Nephron progenitor cell (in vitro differentiated cells): Measurements from ENCODE around the gene SLC8A1.

ENCODE experiments used
- DNase-seq: peaks from one replicate; pipeline ENCODE4 v3.0.0; 2021
- H3K27ac Mint-ChIP-seq: 2 replicates; pipeline ENCODE4 v1.8.0; 2021; ENCODE audit warnings: mild to moderate bottlenecking, moderate library complexity, mixed read lengths
- H3K27me3 Mint-ChIP-seq: 2 replicates; pipeline ENCODE4 v1.8.0; 2021; ENCODE audit warnings: mild to moderate bottlenecking, low read depth, mixed read lengths; ENCODE audit not compliant: poor library complexity
- H3K36me3 Mint-ChIP-seq: 2 replicates; pipeline ENCODE4 v1.8.0; 2021; ENCODE audit warnings: low read depth, mixed read lengths
- H3K4me1 Mint-ChIP-seq: 2 replicates; pipeline ENCODE4 v1.8.0; 2021; ENCODE audit warnings: mixed read lengths
- H3K4me3 Mint-ChIP-seq: 2 replicates; pipeline ENCODE4 v1.8.0; 2021; ENCODE audit warnings: mild to moderate bottlenecking, moderate library complexity, mixed read lengths
- H3K9me3 Mint-ChIP-seq: 2 replicates; pipeline ENCODE4 v1.8.0; 2021; ENCODE audit warnings: mild to moderate bottlenecking, moderate library complexity, mixed read lengths
- TF ChIP-seq, protein P1 (sequence below): fragments of 200-600 bp; sonication (generic); IDR thresholded peaks from 2 replicates; pipeline ENCODE4 v1.5.0; 2021; ENCODE audit warnings: antibody characterized with exemption

Gene SLC8A1

DNA sequence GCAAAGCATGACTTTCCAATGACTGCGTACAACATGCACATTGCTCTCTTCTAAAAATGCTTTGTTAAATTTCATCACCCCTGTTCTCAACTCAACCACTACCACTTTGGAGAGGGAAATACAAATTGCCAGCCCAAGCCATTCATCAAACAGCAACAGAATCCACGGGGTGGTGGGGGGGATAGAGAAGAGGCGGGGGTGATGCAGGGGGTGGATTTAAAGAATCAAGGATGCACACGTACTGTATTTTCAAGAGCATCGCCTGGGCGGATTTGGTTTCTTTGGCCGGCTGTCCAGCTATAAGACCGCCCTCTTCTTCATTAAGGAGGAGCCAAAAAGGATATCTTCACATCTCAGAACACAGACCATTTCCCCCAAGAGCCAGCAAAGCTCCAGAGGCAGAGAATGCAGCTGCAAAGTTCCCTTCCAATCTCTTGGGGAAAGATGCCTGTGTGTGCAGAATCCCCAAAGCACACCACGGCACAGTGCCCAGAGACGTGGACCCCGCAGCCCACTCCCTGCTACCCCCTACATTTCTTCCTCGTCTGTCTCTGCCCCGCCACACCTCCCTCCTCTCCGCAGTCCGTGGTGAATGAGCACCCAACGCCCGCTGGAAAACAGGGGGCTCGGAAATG lies 977 bp downstream of the SLC8A1 start:
- no peak overlapping the region for H3K27ac Mint-ChIP-seq
- H3K4me3 Mint-ChIP-seq = peak overlapping the region; percentile 97
- no peak for DNase-seq

DNA sequence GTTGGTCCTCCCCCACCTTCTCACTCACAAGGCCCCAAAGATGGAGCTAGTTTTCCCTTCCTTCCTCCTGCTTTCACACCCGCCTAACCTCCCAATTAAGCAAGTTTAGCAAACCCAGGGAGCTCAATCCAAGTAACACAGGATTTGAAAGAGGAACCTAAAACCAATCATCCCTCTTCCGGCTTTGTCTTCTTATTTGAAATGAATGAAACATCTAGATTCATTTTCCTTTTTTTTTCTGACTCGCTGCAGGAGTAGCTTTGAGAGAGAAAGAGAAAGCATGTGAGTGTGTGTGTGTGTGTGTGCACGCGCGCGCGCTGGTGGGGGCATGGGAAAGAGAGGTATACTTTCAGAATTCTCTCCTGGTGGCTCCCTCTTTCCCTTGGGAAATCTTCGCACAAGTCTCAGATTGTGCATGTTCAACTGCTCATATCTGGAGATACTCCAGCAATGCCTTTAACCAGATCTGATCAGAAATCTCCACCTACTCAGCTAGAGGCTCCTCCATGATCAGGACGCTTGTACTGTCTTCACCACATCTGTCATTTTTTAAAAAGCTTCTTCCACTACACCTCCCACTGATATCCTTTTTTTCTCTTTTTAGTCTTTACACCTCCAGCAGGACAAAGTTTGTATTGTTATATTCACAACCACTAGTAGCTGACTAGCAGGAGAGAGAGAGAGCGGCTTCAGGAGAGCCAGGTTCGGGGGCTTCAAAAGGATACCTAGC lies 1.7 kb downstream of the SLC8A1 start:
- Mint-ChIP-seq H3K27me3 (peaks cover 63% of the 10 kb centered on the region), H3K4me3 (peak overlapping the region; percentile 97), H3K9me3 (no peaks in the 10 kb centered on the region), H3K4me1 (peaks cover 26% of the 10 kb centered on the region), H3K36me3 (no peaks in the 10 kb centered on the region), H3K27ac (no peak overlapping the region)
- TF ChIP-seq, protein P1, sequence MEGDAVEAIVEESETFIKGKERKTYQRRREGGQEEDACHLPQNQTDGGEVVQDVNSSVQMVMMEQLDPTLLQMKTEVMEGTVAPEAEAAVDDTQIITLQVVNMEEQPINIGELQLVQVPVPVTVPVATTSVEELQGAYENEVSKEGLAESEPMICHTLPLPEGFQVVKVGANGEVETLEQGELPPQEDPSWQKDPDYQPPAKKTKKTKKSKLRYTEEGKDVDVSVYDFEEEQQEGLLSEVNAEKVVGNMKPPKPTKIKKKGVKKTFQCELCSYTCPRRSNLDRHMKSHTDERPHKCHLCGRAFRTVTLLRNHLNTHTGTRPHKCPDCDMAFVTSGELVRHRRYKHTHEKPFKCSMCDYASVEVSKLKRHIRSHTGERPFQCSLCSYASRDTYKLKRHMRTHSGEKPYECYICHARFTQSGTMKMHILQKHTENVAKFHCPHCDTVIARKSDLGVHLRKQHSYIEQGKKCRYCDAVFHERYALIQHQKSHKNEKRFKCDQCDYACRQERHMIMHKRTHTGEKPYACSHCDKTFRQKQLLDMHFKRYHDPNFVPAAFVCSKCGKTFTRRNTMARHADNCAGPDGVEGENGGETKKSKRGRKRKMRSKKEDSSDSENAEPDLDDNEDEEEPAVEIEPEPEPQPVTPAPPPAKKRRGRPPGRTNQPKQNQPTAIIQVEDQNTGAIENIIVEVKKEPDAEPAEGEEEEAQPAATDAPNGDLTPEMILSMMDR = no peak
- no peak for DNase-seq

More for the DNA sequence above, 977 bp downstream of the SLC8A1 start:
- Mint-ChIP-seq H3K9me3 (no peaks in the 10 kb centered on the region), H3K36me3 (no peaks in the 10 kb centered on the region), H3K4me1 (peaks cover 26% of the 10 kb centered on the region), H3K27me3 (peaks cover 63% of the 10 kb centered on the region)
- TF ChIP-seq, protein P1 = no peak

DNA sequence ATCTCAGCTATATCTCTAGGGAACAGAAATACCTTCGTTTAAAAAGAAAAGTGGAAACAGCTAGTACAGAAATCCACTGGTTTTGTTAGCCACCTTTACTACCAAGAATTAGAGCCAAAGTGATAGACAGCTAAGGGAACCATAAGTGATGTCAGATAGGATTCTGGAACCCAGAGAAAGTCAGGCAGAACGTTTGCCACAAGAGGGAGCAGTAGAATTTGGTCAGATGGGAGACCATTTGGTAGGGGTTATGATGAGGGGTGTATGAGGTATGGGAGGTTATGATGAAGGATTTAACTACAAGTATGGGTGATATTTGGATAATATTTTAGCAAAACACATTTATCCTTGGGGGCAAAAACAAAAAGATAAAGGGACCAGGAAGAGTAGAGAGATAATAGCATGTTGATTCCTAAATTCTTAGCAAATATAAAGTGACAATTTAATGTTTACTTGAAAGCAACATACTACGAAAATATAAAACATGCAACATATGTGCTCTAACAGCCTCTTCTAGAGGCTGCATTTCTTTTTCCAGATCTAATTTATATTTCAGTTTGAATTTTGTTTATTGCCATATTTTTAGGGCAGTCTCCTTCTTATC lies 3.3 kb downstream of the SLC8A1 start:
- H3K27me3 Mint-ChIP-seq = peaks cover 47% of the 10 kb centered on the region
- peak; percentile 26 for DNase-seq
- TF ChIP-seq, protein P1 = peak; percentile 52
- no peak overlapping the region for H3K27ac Mint-ChIP-seq
- H3K36me3 Mint-ChIP-seq = no peaks in the 10 kb centered on the region
- H3K9me3 Mint-ChIP-seq = no peaks in the 10 kb centered on the region
- no peak overlapping the region for H3K4me3 Mint-ChIP-seq
- H3K4me1 Mint-ChIP-seq = peaks cover 26% of the 10 kb centered on the region

DNA sequence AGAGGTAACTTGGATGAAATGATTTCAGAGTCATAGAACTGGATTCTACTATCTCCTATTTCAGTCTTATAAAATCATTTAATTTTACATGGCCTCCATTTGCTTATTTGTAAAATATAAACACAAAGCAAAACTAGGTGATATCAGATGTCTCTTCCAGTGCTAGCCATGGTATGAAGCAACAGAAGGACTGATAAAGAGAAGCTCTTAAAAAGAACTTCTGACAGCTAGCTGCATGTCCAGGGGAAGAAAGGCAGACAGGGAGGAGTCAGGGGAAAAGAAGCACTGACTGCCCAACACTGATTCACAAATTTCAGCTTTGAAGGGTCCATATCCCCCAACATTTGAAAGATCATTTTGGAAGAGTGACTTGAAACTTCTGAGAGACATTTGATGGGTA lies 6.4 kb downstream of the SLC8A1 start:
- no peaks in the 10 kb centered on the region for H3K36me3 Mint-ChIP-seq
- no peaks in the 10 kb centered on the region for H3K9me3 Mint-ChIP-seq
- no peak overlapping the region for H3K4me3 Mint-ChIP-seq
- no peak overlapping the region for H3K27ac Mint-ChIP-seq
- H3K27me3 Mint-ChIP-seq = peaks cover 23% of the 10 kb centered on the region
- TF ChIP-seq, protein P1 = no peak
- H3K4me1 Mint-ChIP-seq = peaks cover 6% of the 10 kb centered on the region
- DNase-seq = no peak

DNA sequence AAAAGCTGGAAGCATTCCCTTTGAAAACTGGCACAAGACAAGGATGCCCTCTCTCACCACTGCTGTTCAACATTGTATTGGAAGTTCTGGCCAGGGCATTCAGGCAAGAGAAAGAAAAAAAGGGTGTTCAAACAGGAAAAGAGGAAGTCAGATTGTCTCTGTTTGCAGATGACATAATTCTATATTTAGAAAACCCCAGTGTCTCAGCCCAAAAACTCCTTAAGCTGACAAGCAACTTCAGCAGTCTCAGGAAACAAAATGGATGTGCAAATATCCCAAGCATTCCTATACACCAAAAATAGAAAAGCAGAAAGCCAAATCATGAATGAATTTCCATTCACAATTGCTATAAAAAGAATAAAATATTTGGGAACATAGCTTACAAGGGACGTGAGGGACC lies 11.1 kb downstream of the SLC8A1 start:
- no peak for DNase-seq
- H3K4me1 Mint-ChIP-seq = no peaks in the 10 kb centered on the region
- no peaks in the 10 kb centered on the region for H3K36me3 Mint-ChIP-seq
- TF ChIP-seq, protein P1 = no peak
- H3K4me3 Mint-ChIP-seq = no peak overlapping the region
- no peaks in the 10 kb centered on the region for H3K9me3 Mint-ChIP-seq
- H3K27ac Mint-ChIP-seq = no peak overlapping the region
- peaks cover 5% of the 10 kb centered on the region for H3K27me3 Mint-ChIP-seq
